ENCODE data around the gene EIF1.

EIF1 gene

DNA sequence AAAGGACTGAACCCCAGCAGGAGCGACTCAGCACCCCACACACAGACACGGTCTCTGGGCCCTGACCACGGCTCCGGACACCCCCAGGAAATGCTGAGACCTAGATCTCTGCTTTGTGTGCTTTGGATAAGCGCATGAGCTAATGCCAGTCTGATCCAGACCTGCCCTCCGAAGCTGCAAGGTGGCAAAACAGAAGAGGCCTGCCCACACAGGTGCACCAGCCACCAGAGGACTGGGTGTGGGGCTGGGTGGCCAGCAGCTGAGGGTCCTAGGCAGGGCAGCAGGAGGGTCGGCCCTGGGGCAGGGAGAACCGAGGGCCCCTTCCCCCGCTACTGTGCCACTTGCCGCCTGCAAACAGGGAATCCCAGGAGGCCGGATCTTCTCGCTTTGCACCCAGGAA, 30.7 kb upstream of the EIF1 start:
- Histone ChIP-seq H3K9ac (ENCODE audit: low read depth, low read length) (no peak overlapping the region), H3K4me1 (ENCODE audit: control insufficient read depth, insufficient read depth, low read length) (peaks cover 11% of the 10 kb centered on the region; the same call in 1 of the 2 replicates), H3K4me3 (ENCODE audit: low read depth, low read length) (no peak overlapping the region), H3K27ac (ENCODE audit: low read depth, low read length) (no peak overlapping the region), H3K36me3 (ENCODE audit: control insufficient read depth, insufficient read depth, low read length) (no peaks in the 10 kb centered on the region), H3K9me3 (ENCODE audit: control insufficient read depth, insufficient read depth, low read length) (no peaks in the 10 kb centered on the region), H3K27me3 (ENCODE audit: control insufficient read depth, insufficient read depth, low read length) (no peaks in the 10 kb centered on the region)

- peaks cover 5% of the 10 kb centered on the region; the same call in 1 of the 2 replicates for H3K27me3 ChIP-seq (ENCODE audit: control insufficient read depth, insufficient read depth, low read length)
- no peaks in the 10 kb centered on the region for H3K36me3 ChIP-seq (ENCODE audit: control insufficient read depth, insufficient read depth, low read length)
- H3K9ac ChIP-seq (ENCODE audit: low read depth, low read length): no peak overlapping the region
- peaks cover 11% of the 10 kb centered on the region; the same call in 1 of the 2 replicates for H3K4me1 ChIP-seq (ENCODE audit: control insufficient read depth, insufficient read depth, low read length)
- H3K27ac ChIP-seq (ENCODE audit: low read depth, low read length): no peak overlapping the region
- no peaks in the 10 kb centered on the region for H3K9me3 ChIP-seq (ENCODE audit: control insufficient read depth, insufficient read depth, low read length)
- no peak overlapping the region for H3K4me3 ChIP-seq (ENCODE audit: low read depth, low read length)
Measured at GRCh38 chr17:41658846-41659245, 29.8 kb upstream of the EIF1 start.

GRCh38 chr17:41659427-41660212, 29.1 kb upstream of the EIF1 start:
- Histone ChIP-seq H3K4me1 (ENCODE audit: control insufficient read depth, insufficient read depth, low read length) (peaks cover 11% of the 10 kb centered on the region; the same call in 1 of the 2 replicates), H3K4me3 (ENCODE audit: low read depth, low read length) (no peak overlapping the region), H3K27me3 (ENCODE audit: control insufficient read depth, insufficient read depth, low read length) (peaks cover 10% of the 10 kb centered on the region), H3K9me3 (ENCODE audit: control insufficient read depth, insufficient read depth, low read length) (no peaks in the 10 kb centered on the region), H3K27ac (ENCODE audit: low read depth, low read length) (no peak overlapping the region), H3K9ac (ENCODE audit: low read depth, low read length) (no peak overlapping the region), H3K36me3 (ENCODE audit: control insufficient read depth, insufficient read depth, low read length) (no peaks in the 10 kb centered on the region)

- Histone ChIP-seq H3K4me1 (ENCODE audit: control insufficient read depth, insufficient read depth, low read length) (peaks cover 9% of the 10 kb centered on the region; the same call in 1 of the 2 replicates), H3K9ac (ENCODE audit: low read depth, low read length) (no peak overlapping the region), H3K27ac (ENCODE audit: low read depth, low read length) (no peak overlapping the region), H3K4me3 (ENCODE audit: low read depth, low read length) (no peak overlapping the region), H3K9me3 (ENCODE audit: control insufficient read depth, insufficient read depth, low read length) (no peaks in the 10 kb centered on the region), H3K27me3 (ENCODE audit: control insufficient read depth, insufficient read depth, low read length) (peaks cover 10% of the 10 kb centered on the region), H3K36me3 (ENCODE audit: control insufficient read depth, insufficient read depth, low read length) (no peaks in the 10 kb centered on the region)
Measured at GRCh38 chr17:41660221-41660711, 28.4 kb upstream of the EIF1 start.

- H3K36me3 ChIP-seq (ENCODE audit: control insufficient read depth, insufficient read depth, low read length): no peaks in the 10 kb centered on the region
- H3K27ac ChIP-seq (ENCODE audit: low read depth, low read length): no peak overlapping the region
- no peaks in the 10 kb centered on the region for H3K9me3 ChIP-seq (ENCODE audit: control insufficient read depth, insufficient read depth, low read length)
- H3K27me3 ChIP-seq (ENCODE audit: control insufficient read depth, insufficient read depth, low read length): peaks cover 10% of the 10 kb centered on the region
- peaks cover 14% of the 10 kb centered on the region for H3K4me1 ChIP-seq (ENCODE audit: control insufficient read depth, insufficient read depth, low read length)
- H3K4me3 ChIP-seq (ENCODE audit: low read depth, low read length): no peak overlapping the region
- H3K9ac ChIP-seq (ENCODE audit: low read depth, low read length): no peak overlapping the region
Measured at GRCh38 chr17:41663451-41664171, 25.1 kb upstream of the EIF1 start.

DNA sequence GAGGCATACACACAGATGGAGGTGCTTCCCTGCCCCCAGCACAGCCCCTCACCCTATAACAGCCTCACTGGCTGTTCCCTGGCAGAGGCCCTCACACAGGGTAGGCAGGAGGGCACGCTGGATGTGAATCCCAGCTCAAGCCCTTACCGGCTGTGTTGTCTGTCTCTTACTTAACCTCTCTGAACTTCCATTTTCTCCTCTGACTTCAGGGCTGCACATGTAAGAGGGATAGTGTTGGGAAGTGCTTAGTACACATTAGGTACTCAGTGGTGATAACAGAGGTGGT, 24.6 kb upstream of the EIF1 start:
- Histone ChIP-seq H3K9ac (ENCODE audit: low read depth, low read length) (no peak overlapping the region), H3K27ac (ENCODE audit: low read depth, low read length) (no peak overlapping the region), H3K4me3 (ENCODE audit: low read depth, low read length) (no peak overlapping the region), H3K9me3 (ENCODE audit: control insufficient read depth, insufficient read depth, low read length) (no peaks in the 10 kb centered on the region), H3K27me3 (ENCODE audit: control insufficient read depth, insufficient read depth, low read length) (peaks cover 10% of the 10 kb centered on the region), H3K36me3 (ENCODE audit: control insufficient read depth, insufficient read depth, low read length) (no peaks in the 10 kb centered on the region), H3K4me1 (ENCODE audit: control insufficient read depth, insufficient read depth, low read length) (peaks cover 14% of the 10 kb centered on the region)

GRCh38 chr17:41664587-41665565, 23.8 kb upstream of the EIF1 start:
- Histone ChIP-seq H3K4me3 (ENCODE audit: low read depth, low read length) (no peak overlapping the region), H3K4me1 (ENCODE audit: control insufficient read depth, insufficient read depth, low read length) (peaks cover 14% of the 10 kb centered on the region), H3K9me3 (ENCODE audit: control insufficient read depth, insufficient read depth, low read length) (no peaks in the 10 kb centered on the region), H3K9ac (ENCODE audit: low read depth, low read length) (no peak overlapping the region), H3K27me3 (ENCODE audit: control insufficient read depth, insufficient read depth, low read length) (peaks cover 10% of the 10 kb centered on the region), H3K27ac (ENCODE audit: low read depth, low read length) (no peak overlapping the region), H3K36me3 (ENCODE audit: control insufficient read depth, insufficient read depth, low read length) (no peaks in the 10 kb centered on the region)

DNA sequence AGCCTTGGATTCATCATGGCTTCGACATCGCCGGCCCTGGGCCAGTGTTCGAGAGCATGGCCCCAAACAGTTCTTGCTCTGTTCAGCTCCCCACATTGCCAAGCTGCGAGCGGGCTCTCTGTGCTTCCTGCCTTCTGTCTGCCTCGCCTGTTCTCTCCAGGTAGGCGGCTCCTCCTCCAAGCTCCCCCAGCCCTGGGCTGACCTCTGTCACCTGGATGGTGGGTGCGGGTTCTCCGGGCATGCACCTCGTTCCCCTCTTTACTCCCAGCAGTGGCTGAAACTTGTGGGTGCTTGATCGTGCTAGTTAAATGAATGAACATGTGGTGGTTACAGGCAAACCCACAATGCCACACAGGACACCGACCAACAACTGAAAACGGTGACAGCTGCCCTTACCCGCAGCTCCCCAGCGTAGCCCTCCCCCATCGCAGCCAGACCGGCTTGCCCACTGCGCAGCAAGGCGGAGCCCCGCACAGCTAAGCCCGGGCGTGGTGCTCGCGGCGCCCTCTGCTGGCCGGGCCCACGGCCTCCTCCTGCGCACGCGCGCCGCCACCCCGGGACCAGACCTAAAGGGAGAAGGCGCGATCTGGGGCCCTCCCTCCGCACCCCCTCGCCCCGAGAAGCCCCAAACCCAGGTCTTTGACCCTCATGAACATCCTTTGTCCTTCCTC, 23.0 kb upstream of the EIF1 start:
- peak overlapping the region; percentile 26; the same call in 1 of the 2 replicates for H3K9ac ChIP-seq (ENCODE audit: low read depth, low read length)
- peak overlapping the region; percentile 70 for H3K4me3 ChIP-seq (ENCODE audit: low read depth, low read length)
- peaks cover 10% of the 10 kb centered on the region for H3K27me3 ChIP-seq (ENCODE audit: control insufficient read depth, insufficient read depth, low read length)
- H3K27ac ChIP-seq (ENCODE audit: low read depth, low read length): no peak overlapping the region
- no peaks in the 10 kb centered on the region for H3K36me3 ChIP-seq (ENCODE audit: control insufficient read depth, insufficient read depth, low read length)
- no peaks in the 10 kb centered on the region for H3K9me3 ChIP-seq (ENCODE audit: control insufficient read depth, insufficient read depth, low read length)
- H3K4me1 ChIP-seq (ENCODE audit: control insufficient read depth, insufficient read depth, low read length): peaks cover 14% of the 10 kb centered on the region

- peak overlapping the region; percentile 26; the same call in 1 of the 2 replicates for H3K9ac ChIP-seq (ENCODE audit: low read depth, low read length)
- no peak overlapping the region for H3K27ac ChIP-seq (ENCODE audit: low read depth, low read length)
Measured at GRCh38 chr17:41666237-41666641, 22.4 kb upstream of the EIF1 start.

GRCh38 chr17:41666708-41667279, 21.9 kb upstream of the EIF1 start:
- H3K27ac ChIP-seq (ENCODE audit: low read depth, low read length): no peak overlapping the region
- no peaks in the 10 kb centered on the region for H3K36me3 ChIP-seq (ENCODE audit: control insufficient read depth, insufficient read depth, low read length)
- peak overlapping the region; percentile 70 for H3K4me3 ChIP-seq (ENCODE audit: low read depth, low read length)
- peaks cover 14% of the 10 kb centered on the region for H3K4me1 ChIP-seq (ENCODE audit: control insufficient read depth, insufficient read depth, low read length)
- H3K9ac ChIP-seq (ENCODE audit: low read depth, low read length): no peak overlapping the region
- no peaks in the 10 kb centered on the region for H3K9me3 ChIP-seq (ENCODE audit: control insufficient read depth, insufficient read depth, low read length)
- H3K27me3 ChIP-seq (ENCODE audit: control insufficient read depth, insufficient read depth, low read length): peaks cover 10% of the 10 kb centered on the region

More at GRCh38 chr17:41666237-41666641, 22.4 kb upstream of the EIF1 start:
- H3K4me3 ChIP-seq (ENCODE audit: low read depth, low read length): peak overlapping the region; percentile 70
- H3K36me3 ChIP-seq (ENCODE audit: control insufficient read depth, insufficient read depth, low read length): no peaks in the 10 kb centered on the region
- H3K4me1 ChIP-seq (ENCODE audit: control insufficient read depth, insufficient read depth, low read length): peaks cover 14% of the 10 kb centered on the region
- no peaks in the 10 kb centered on the region for H3K9me3 ChIP-seq (ENCODE audit: control insufficient read depth, insufficient read depth, low read length)
- H3K27me3 ChIP-seq (ENCODE audit: control insufficient read depth, insufficient read depth, low read length): peaks cover 10% of the 10 kb centered on the region

All from HUES48 (cell line).